Measurements from ENCODE around the gene TMEM51.

TMEM51 gene

DNA sequence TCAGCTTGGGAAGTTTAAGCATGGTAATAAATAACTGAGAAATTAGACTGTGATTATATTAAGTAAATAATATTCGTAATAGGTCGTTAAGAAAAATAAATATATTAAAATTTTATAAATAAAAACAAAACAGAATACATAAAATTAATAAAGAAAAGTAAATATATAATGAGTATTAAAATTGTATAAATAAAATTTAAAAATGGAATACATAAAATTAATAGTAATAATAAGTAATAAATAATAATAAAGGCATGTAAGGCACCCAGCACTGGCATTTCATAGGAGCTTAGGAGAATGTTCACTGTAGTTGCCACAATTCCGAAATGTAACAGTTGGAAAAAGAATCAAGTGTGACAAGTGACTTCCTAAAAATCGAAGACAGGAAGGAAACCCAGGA is 47.7 kb downstream of the TMEM51 start:
- no peak for DNase-seq

DNA sequence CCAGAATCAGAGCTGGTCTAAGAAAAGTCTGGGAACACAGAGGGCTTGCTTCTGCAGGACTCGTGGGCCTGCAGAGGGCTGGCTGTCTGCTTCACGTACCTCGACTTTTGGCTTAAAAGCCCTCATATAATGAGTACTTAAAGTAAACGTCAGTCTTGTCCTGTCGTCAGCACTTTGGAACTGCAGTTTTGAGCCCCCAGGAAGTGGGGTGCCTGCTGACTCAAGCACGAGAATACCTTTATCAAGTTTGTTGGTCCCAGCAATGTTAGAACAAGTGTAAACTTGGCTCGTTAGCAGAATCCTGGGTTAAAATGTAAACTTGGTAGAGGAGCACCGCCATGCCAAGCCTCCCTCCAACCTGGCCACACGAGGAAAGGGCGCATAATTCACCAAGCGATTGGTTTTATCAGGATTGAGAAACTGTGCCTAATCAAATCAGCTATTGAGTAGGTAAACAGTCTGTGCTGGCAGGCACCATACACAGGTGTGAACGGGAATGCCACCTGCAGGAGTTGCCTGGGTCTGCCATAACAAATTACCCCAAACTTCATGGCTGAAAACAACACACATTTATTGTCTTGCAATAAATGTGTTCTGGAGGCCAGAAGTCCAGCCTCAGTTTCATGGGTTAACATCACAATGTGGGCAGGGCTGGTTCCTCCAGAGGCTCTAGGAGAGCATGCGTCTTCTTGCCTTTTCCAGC is 48.5 kb downstream of the TMEM51 start:
- no peak for DNase-seq

DNA sequence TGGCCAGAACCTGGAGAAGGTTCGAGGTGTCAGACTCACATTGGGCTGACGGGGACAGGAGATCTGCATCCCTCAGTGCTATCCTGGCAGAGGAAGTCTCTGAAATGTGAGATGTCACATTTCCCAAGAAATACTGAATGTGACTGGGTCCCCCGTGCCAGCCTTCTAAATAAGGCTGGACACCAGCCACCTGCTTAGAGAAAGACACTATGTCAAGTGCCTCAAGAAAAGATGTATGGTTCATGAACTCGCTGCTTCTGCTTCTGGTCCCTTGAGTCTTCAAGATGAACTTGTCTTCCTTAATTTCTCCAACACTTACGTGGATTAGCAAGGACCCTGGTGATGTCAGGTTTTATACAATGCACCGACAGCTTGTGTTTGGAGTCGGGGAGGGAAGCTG is 51.4 kb downstream of the TMEM51 start:
- no peak for DNase-seq

DNA sequence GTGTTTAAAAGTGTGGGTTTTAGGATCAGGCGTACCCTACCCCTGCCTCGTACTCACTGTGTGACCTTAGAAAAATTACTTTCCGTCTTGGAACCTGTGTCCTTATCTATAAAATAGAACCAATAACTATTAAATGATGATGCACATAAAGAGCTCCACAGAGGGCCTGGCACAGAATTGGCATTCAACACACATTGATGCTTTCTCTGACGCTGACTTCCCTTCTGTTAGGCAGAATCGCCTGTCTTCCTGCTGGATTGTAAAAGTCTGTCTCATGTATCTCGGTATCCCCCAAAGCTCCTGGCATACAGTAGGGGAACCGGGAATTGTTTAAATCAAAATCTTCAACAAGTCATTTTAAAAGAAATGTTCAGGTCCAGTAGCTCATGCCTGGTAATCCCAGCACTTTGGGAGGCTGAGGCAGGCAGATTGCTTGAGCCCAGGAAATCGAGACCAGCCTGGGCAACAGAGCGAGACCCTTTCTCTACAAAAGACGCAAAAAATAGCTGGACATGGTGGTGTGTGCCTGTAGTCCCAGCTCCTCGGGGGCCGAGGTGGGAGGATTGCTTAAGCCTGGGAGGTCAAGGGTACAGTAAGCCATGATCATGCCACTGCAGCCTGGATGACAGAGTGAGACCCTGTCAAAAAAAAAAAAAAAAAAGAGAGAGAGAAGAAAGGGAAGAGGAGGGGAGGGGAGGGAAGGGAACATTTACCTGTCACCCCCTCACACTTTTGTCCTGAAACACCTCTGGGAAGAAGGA is 52.2 kb downstream of the TMEM51 start:
- no peak for DNase-seq

DNA sequence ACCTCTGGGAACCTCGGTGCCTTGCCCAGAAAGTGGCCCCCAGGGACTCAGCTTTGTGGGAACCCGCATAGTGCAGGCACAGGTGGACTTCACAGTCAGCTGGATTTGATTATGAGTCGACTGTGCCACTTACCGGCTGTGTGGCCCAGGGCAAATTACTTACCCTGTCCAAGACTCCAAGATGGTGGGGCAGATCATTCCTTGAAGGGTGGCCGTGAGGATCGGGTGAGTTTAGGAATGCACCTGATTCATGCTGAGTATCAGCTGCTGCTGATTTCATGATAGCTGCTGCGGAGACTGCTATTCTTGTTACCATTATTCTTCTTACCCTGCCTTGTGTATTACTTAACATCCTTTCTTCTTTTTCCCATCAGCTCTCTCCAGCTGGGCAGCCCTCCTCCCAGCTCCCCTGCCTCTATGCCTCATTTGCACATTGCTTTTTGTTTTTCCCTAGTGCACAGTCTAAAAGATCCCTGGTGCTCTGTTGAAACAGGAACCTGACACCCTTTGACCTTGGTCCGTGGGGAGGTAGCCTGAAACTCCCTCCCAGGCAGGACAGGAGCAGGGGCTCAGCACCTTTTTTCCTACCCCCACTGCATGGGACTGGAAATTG is 53.0 kb downstream of the TMEM51 start:
- DNase-seq = no peak

DNA sequence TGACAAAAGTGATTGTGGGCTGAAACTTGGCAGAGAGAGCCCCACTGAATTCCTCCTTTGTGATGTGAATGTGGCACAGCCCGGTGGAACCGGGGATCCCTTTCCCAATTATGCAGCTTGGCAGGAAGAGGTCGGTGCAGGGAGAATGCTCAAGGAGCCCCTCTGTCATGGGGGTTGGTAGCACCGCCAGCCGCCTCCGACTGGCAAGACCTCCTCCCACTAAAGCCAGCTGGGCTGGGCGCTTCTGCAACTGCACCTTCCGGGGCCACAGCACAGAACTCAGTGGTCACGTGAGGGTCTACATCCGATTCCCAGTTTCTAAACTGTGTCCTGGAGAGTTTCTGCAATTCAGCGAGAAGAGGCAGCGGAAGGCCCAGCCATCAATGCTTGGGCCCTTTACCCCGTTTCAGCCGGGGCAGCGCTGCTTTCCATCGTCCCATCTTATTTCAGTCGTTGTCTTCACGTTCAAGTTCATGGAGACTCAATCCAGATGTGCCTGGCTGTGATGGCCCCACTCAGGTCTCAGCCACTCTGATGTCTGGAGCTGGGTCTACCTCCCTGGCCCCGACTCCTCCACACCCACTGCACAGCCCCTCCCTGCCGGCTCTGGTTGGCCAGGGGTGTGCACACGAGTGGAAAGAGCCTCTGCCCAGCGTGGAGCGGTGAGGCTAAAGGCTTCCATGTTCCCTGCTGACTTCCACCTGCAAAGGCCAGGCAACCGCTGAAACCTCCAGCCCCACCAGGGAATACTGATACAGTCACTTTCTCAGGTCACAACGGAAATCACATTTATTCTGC is 53.7 kb downstream of the TMEM51 start:
- DNase-seq = no peak

DNA sequence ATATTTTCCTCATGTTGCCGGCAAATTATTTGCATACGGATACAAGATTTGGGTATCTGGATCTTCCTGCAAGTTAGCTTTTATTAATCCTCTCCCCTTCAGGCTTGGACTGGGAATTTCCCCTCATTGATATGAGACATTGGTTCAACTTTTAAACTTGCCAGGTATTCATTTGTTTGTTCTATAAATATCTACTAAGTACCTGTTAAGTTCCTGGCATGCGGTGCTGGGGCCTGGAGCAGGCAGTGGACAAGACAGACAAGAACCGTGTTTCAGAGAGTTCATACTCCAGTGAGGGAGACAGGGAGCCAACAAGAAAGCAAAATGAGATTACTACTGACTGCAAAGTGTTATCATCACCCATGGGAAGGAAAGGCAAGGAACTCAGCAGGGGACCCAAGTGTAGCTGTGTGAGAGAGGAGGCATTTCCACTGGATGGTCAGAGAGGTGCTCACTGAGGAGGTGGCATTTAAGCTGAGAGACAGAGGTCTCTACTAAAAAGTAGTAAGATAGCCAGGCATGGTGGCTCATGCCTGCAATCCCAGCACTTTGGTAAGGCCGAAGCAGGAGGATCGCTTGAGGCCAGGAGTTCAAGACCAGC is 54.4 kb downstream of the TMEM51 start:
- DNase-seq = no peak

DNA sequence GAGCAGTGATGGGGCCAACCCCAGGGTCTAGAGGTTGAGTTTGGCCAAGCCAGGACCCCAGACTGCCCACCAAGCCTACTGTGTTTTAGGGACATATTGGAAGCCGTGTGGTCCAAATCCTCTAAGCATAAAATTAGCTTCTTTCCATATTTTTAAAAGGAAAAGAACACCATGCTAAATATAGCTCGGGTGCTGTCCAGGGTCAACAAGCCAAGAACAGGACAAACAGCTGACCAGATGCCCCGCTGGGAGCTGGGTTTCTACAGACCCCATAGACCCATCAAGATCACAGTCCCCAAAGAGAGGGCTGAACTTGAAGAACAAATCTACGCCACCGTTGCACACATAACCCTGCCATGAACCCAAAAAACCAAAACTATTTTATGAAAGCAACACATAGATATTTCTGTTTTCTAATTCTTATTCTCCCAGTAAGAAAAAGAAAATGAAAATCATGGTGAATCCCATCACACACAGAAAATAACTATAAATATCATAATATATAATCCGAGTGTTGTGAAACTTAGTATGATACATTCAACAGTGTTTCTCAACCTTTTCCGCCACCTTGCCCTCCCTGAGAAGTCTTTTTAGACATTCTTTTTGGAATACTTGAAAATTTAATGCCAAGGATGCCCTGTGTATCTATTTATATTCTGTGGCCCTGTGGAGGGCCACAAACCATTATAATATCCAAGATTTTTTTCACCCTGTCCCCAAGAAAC is 57.3 kb downstream of the TMEM51 start:
- no peak for DNase-seq

DNA sequence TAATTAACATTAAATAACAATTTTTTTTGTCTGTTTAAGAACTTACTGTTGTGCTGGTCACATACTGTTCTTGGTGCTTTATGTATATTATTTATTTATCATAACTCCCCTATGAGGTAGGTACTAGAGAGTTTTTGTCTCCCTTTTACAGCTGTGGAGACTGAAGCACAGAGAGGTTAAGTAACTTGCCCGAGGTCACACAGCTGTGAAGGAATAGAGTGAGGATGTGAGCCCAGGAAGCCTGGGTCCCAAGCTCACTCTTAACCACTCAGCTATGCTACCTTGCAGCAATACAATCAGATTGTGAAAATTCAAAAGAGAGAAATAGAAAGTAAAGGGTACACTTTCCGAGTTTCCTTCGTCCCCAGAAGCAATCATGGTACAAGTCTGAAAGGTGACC is 57.9 kb downstream of the TMEM51 start:
- DNase-seq = no peak

DNA sequence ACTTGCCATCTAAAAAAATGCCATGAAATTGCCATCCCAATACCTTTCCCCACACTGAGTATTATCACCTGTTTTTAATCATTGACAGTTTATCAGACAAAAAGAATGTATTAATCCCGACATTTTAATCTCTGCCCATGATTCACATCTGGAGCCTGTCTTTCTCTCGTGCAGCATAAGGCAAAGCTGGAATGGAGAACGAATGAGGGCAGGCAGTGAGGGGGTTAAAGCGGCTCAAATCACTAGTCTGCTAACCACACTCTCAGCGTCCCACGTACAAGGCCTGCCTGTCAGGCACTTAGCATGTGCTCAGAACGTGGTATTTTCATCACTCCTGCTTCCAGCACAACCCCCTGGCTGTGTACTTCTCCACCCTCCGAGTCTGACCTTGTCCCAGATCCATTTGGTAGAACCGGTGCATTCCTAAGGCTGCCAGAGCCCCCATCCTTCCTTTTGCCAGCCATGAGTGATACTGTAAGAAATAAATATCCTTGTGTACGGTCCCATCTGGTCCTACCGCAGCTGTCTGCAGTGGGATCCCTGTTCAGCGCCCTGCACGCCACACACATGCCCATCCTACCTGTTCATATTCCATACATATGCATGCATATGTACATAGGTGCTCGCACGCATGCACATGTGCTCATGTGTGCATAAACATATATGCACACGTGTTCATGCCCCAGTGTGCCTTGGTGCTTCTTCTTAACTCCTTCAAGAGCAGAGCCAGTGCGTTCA is 58.8 kb downstream of the TMEM51 start:
- no peak for DNase-seq

DNA sequence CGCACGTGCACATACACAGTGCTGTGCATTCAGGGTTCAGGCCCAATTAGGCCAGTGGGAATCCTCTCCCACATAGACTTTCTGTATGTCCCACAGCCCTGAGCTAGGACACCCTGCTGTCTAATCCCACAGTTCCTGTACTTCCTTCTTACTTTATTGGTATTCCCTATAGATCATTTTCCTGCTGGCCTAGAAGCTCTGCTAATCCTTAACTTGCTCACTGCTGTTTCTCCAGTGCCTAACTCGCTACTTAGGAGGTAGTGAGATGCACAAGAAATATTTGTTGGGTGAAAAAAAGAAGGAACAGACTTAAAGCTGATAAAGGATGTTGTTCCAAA is 59.4 kb downstream of the TMEM51 start:
- no peak for DNase-seq

DNA sequence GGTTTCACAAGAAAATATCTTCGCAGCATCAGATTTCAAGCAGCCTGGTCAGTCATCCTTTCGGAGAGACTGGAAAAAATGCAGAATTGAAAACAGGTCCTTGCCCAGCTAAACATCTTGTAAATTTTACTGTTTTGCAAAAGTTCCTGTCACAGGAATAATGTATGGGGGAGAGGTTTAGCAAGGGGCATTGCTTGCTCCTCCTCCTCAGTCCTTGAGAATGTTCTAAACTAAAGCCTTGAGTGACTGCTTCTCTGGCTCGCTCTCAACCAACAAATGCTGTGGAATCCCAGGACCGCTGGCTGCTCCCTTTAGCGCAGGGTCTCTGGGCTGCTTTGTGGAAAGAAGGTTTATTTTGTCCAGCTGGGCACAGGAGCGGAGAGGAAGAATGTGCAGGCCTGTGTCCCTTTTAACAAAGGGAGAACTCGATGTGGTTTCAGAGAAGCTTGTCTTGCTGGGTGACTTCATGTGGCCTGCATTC is 59.8 kb downstream of the TMEM51 start:
- no peak for DNase-seq

DNA sequence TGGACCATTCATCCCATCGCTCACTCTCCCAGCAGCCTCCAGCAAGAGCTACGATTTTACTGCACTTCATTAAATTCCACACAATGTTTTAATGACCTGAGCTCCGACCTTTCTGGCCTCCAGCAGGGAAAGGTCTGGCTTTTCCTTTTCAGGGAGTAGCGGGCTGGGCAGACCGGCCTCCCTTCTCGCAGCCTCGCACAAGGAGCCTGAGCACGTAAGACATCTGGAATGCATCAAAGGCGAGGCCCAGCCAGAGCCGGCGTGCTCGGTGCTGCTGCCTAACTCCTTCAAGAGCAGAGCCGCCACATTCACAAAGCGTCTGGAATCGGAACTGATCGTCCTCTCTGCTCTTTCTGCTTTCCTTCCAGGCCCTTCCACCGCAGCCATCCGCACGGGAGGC is 61.0 kb downstream of the TMEM51 start:
- DNase-seq = no peak

DNA sequence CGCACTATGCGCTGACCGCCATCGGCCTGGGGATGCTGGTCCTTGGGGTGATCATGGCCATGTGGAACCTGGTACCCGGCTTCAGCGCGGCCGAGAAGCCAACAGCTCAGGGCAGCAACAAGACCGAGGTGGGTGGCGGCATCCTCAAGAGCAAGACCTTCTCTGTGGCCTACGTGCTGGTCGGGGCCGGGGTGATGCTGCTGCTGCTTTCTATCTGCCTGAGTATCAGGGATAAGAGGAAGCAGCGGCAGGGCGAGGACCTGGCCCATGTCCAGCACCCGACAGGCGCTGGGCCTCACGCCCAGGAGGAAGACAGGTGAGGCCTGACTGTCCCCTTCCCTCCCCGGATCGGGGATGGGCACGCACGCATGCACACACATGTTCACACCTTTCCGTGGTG is 61.6 kb downstream of the TMEM51 start:
- DNase-seq = no peak

DNA sequence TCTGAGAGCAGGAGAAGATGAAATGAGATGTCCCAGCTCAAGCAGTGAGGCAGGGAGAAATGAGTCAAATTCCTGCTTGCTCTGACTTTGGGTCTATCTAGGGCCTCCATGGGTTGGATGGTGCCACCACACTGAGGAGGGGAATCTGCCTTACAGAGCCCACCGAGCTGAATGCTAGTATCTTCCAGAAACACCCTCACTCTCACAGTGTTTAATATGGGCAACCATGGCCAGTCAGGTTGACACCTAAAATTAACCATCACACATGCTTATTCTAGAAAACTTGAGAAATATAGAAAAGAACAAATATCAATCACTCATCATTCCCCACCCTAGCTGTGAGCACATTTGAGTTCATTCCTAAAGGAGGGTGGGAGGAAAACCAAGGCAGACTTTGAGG is 64.1 kb downstream of the TMEM51 start:
- DNase-seq = no peak

DNA sequence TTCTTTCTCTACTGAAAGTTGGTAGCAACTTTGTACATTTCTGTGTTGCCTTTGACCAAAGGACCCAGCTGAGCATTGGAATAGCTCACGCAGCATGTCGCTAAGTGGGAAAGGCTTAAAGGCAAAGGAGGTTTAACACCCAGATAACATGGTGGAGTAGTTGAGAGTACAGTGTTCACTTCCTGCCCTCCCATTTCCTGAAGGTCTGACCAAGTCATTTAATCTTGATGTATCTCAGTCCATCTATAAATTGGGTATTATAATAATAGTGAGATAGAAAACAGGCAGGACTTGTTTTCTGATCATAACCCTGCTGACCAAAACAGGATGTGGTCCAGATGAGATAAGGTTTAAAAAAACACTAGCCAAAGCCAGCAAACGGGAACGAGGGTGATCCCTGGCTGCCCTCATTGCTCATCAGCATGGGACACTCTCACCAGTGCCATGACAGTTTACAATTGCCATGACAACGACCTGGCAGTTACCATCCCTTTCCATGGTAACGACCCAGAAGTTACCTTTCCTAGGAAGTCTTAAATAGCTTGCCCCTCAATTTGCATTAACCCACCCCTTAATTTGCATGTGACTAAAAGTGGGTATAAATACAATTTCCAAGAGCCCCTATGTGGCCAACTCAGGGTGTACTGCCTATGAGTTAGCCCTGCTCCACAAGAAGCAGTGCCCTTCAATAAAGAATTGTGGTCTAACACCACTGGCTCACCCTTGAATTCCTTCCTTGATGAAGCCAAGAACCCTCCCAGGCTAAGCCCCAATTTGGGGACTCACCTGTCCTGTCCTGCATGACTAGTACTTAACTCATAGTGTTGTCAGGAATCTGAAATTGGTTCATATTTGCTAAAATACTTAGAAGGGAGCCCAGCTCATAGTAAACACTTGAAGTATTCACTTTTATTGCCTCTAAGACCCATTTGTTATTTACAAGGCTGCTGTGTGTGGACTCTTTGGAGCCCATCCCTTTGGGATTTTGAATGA is 65.0 kb downstream of the TMEM51 start:
- DNase-seq = no peak

DNA sequence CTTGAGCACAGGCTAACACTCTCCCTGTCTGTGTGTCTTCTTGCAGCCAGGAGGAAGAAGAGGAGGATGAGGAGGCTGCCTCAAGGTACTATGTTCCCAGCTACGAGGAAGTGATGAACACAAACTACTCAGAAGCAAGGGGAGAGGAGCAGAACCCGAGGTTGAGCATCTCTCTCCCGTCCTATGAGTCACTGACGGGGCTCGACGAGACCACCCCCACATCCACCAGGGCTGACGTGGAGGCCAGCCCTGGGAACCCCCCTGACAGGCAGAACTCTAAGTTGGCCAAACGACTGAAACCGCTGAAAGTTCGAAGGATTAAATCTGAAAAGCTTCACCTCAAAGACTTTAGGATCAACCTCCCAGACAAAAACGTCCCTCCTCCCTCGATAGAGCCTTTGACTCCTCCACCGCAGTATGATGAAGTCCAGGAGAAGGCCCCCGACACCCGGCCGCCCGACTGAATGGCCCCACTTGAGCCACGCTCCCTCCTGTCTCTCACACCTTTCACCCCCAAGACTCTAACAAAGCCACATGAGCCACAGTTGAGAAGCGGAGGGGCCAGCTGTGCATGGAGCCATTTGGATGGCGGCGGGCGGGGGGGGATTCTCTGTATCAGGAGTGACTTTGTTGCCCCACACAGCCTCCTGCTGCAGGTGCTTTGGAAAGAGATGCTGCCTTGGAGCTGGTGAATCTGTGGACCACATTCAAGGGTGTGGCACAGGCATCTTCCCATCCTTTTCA is 65.9 kb downstream of the TMEM51 start:
- DNase-seq = no peak

DNA sequence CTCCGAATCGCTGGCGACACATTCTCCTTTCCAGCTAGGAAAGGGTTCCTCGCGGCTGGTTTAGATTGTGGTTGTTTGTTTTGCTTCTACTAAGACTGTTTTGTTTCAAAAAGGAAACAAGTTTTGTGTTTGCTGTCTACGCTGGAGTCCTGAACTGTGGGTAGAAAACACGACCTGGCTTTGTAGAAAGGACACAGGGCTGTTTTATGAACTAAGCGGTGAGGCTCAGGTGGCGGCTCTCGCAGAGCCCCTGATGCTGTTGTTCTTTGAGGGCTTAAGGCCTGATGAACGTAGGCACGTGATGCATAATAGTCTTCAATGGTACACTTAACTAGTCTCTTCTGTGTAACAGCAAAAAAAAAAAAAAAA is 66.5 kb downstream of the TMEM51 start:
- DNase-seq = no peak

DNA sequence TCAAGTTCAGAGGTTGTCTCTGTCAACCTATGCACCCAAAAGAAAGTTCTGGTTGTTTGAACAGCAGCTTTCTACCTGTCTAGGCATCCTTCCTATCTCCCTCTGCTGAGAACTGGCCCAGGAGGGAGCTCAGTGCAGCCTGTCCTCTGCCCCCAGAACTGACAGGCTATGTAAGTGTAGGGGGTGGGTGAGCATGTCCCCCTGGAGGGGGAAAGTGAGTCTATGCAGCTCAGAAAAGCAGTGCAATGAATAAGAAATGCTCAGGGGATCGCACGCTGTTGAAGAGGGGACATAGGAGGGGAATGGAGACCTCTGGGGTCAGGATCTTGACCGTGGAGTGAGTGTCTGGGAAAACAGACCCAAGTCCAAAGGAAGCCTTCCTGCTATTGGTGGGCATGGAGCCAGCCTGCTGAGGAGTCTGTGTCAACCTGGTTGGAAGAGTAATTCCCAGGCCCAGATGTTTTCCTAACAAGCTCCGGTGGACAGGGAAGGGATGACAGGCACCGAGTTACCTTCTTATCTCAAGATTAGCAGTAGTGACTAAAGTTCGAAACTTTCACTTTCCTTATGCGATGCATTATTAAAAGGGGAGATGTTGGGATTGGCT is 67.4 kb downstream of the TMEM51 start:
- DNase-seq = no peak

Data from NCI-H1092 treated with DMSO at 0.1 percent for 48 hours (cell line).